SK-N-SH (cell line): Measurements from ENCODE around the gene C19orf73. TPM values are rescaled to one million over a fixed set of nuclear protein-coding genes. Genes with fewer than 3 reads are reported as not detected.

Experiments used
- CTCF ChIA-PET: fragments of 300-600, 350-600 bp; formaldehyde crosslinking; extraction: SDS; loops from one replicate; lab custom pipeline; 2021; lab: Yijun Ruan, JAX
- POLR2A ChIA-PET: fragments of 350-600 bp; sonication (Branson Sonifier 250); formaldehyde crosslinking; extraction: SDS; loops from one replicate; lab custom pipeline; 2020; ENCODE audit warnings: antibody characterized with exemption, inconsistent platforms; lab: Yijun Ruan, JAX
- DNase-seq: peaks from one replicate; pipeline ENCODE4 v3.0.0; 2012
- H2AFZ ChIP-seq: fragments of 200-600 bp; sonication (generic); 2 replicates; pipeline ENCODE4 v1.8.1; 2016; ENCODE audit warnings: antibody characterized with exemption, mild to moderate bottlenecking, low read depth
- H3F3A ChIP-seq: fragments of 200-600 bp; sonication (generic); replicated peaks from 2 replicates; pipeline ENCODE3; 2016; ENCODE audit warnings: antibody characterized with exemption, mild to moderate bottlenecking; ENCODE audit not compliant: insufficient read depth
- H3K27ac ChIP-seq, 2 experiments: fragments of 200-500 bp in 1 of 2; fragments of 200-600 bp in 1 of 2; sonication (Bioruptor generic) in 1 of 2; sonication (generic), shearing (Covaris generic) in 1 of 2; 2 replicates each; pipeline versions ENCODE4 v1.5.1 to v1.6.1; 2014 to 2016; ENCODE audit warnings: low read depth in 2 of 2, inconsistent platforms in 1 of 2, low read length in 1 of 2, mild to moderate bottlenecking in 1 of 2, mixed read lengths in 1 of 2
- H3K27me3 ChIP-seq: fragments of 200-600 bp; sonication (generic), shearing (Covaris generic); 2 replicates; pipeline ENCODE4 v1.6.1; 2016; ENCODE audit warnings: mixed run types; ENCODE audit not compliant: insufficient read depth
- H3K36me3 ChIP-seq, 2 experiments: fragments of 200-500 bp in 1 of 2; fragments of 200-600 bp in 1 of 2; sonication (Bioruptor generic) in 1 of 2; sonication (generic) in 1 of 2; replicated peaks in 1 of 2; 2 replicates each; pipeline versions ENCODE3 to v1.5.1; 2014 to 2016; ENCODE audit warnings: low read length in 1 of 2, mild to moderate bottlenecking in 1 of 2; ENCODE audit not compliant: insufficient read depth in 2 of 2, control insufficient read depth in 1 of 2
- H3K4me1 ChIP-seq, 2 experiments: fragments of 200-500 bp in 1 of 2; fragments of 200-600 bp in 1 of 2; sonication (Bioruptor generic) in 1 of 2; sonication (generic), shearing (Covaris generic) in 1 of 2; 2 replicates each; pipeline versions ENCODE4 v1.5.1 to v1.6.1; 2014 to 2016; ENCODE audit warnings: low read depth in 1 of 2, low read length in 1 of 2, mixed run types in 1 of 2; ENCODE audit not compliant: insufficient read depth in 2 of 2, control insufficient read depth in 1 of 2
- H3K4me2 ChIP-seq: fragments of 200-600 bp; sonication (generic), shearing (Covaris generic); 2 replicates; pipeline ENCODE4 v1.6.1; 2017; ENCODE audit warnings: mixed run types
- H3K4me3 ChIP-seq, 2 experiments: fragments of 200-500 bp in 1 of 2; fragments of 200-600 bp in 1 of 2; sonication (Bioruptor generic) in 1 of 2; sonication (generic), shearing (Covaris generic) in 1 of 2; 2 replicates each; pipeline versions ENCODE4 v1.5.1 to v1.8.1; 2014 to 2016; ENCODE audit warnings: low read depth in 2 of 2, inconsistent platforms in 1 of 2, low read length in 1 of 2, mild to moderate bottlenecking in 1 of 2, mixed read lengths in 1 of 2, moderate library complexity in 1 of 2
- H3K79me2 ChIP-seq: fragments of 200-600 bp; sonication (generic); 2 replicates; pipeline ENCODE4 v1.8.1; 2017; ENCODE audit warnings: mild to moderate bottlenecking; ENCODE audit not compliant: insufficient read depth
- H3K9ac ChIP-seq: fragments of 200-600 bp; sonication (generic); 2 replicates; pipeline ENCODE4 v1.6.1; 2017; ENCODE audit warnings: mixed run types
- H3K9me2 ChIP-seq: fragments of 200-600 bp; sonication (generic); 2 replicates; pipeline ENCODE4 v1.6.1; 2017; ENCODE audit warnings: mixed run types
- H3K9me3 ChIP-seq: fragments of 200-600 bp; sonication (generic); 2 replicates; pipeline ENCODE4 v1.6.1; 2017; ENCODE audit warnings: mixed run types, mild to moderate bottlenecking, moderate library complexity
- H4K20me1 ChIP-seq: fragments of 200-600 bp; sonication (generic); 2 replicates; pipeline ENCODE4 v1.6.1; 2017; ENCODE audit warnings: mild to moderate bottlenecking, mixed run types; ENCODE audit not compliant: insufficient read depth
- CTCF ChIP-seq: fragments of 200-600 bp; sonication (generic); IDR thresholded peaks from 2 replicates; pipeline ENCODE4 v1.6.1; 2017; ENCODE audit warnings: antibody characterized with exemption, mild to moderate bottlenecking, moderate library complexity
- EP300 ChIP-seq, 2 experiments: IDR thresholded peaks; 2 replicates each; pipeline versions ENCODE4 v1.4.0 to v1.6.1; 2012; ENCODE audit warnings: borderline replicate concordance in 1 of 2, low read depth in 1 of 2, low read length in 1 of 2
- EZH2phosphoT487 ChIP-seq: fragments of 200-600 bp; sonication (generic); IDR thresholded peaks from 2 replicates; pipeline ENCODE4 v1.6.1; 2017; ENCODE audit warnings: low read depth, mixed run types, mild to moderate bottlenecking, antibody characterized with exemption, moderate library complexity, borderline replicate concordance
- FOXJ3 ChIP-seq: sonication (generic); formaldehyde crosslinking; IDR thresholded peaks from 2 replicates; pipeline ENCODE4 v1.5.1; 2020; ENCODE audit warnings: mild to moderate bottlenecking, missing genetic modification reagents
- POLR2AphosphoS5 ChIP-seq: IDR thresholded peaks from 2 replicates; pipeline ENCODE4 v1.6.1; 2012; ENCODE audit warnings: low read depth, low read length
- RAD21 ChIP-seq: IDR thresholded peaks from 2 replicates; pipeline ENCODE4 v1.6.1; 2012; ENCODE audit warnings: mild to moderate bottlenecking, low read length
- RFX5 ChIP-seq: IDR thresholded peaks from 2 replicates; pipeline ENCODE4 v1.6.1; 2012; ENCODE audit warnings: mild to moderate bottlenecking, improper control_type of control experiment, low read length
- RXRA ChIP-seq: IDR thresholded peaks from 2 replicates; pipeline ENCODE4 v1.4.0; 2012; ENCODE audit warnings: low read depth, mild to moderate bottlenecking, borderline replicate concordance
- SMC3 ChIP-seq: IDR thresholded peaks from 2 replicates; pipeline ENCODE4 v1.6.1; 2012; ENCODE audit warnings: low read depth, low read length, improper control_type of control experiment
- ZBTB33 ChIP-seq: IDR thresholded peaks from 2 replicates; pipeline ENCODE4 v1.4.0; 2012; ENCODE audit warnings: low read depth, borderline replicate concordance
- WGBS: methylation state at CpG from one replicate; pipeline ENCODE4 v1.1.6; 2017; ENCODE audit warnings: low lambda C conversion rate; 5-methylcytosine and 5-hydroxymethylcytosine counted together
- polyA plus RNA-seq, 3 experiments: library from polyadenylated mRNA; depleted of rRNA; stranded (reverse); fragments of >200 nt; gene quantifications; 2 replicates each; pipeline ENCODE4 v1.2.3, GENCODE V29; 2012

Gene C19orf73
- polyA plus RNA-seq, 1 of the 3 experiments (the other 2 are of a cell fraction): 3.0 TPM

DNA sequence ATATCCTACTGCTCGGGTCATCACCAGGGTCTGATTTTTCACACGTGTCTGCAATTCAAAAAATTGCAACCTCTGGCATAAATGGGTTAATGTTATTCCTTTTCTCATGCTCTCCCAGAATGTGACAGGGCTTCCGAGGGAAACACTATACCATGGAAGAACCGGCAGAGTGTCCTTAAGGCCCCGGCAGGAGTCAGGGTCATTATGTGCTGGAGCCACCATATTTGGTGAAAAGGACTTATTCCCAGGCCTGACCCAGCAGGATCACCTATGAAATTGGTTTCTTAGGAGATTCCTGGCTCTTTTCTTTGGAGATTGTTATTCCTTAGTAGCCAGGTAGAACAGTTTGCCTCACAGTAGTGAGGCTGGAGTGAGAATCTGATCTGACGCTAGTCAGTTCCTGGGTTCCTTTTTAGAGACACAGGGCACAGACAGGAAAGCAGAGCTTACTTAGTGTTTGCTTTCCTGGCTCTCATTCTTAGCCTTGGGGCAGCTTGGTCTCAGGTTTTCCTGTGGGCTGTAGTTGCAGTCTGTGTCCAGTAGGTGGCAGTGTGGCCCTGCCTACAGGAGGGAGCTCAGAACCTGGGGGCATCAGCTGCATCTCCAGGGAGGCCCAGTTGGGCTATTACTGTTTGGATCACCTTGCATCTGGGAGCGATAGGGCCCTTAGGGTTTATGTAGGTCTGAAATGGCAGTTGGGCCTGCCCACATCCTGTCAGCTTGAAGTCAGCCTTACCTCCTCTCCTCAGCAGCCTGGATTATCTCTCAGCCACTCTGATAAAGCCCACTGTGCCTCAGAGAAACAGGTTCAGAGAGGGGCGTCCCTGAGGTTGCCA is 21.3 kb downstream of the C19orf73 start:
- peak overlapping the region in 1 of 2 experiments; percentile 45; a peak in 1 of 4 replicates for H3K4me3 ChIP-seq
- H3K9ac ChIP-seq: no peak overlapping the region
- no peaks in the 10 kb centered on the region for H3K9me2 ChIP-seq
- peaks cover 28% of the 10 kb centered on the region for H3F3A ChIP-seq
- TF ChIP-seq EZH2phosphoT487 (no peak), CTCF (peak; percentile 99), RXRA (no peak), RAD21 (peak; percentile 83), POLR2AphosphoS5 (no peak), FOXJ3 (CRISPR knock-in tag) (no peak), RFX5 (no peak), EP300 (IDR thresholded peaks at IDR 0.05; ENCODE audit: borderline replicate concordance in 1 of 2, low read depth in 1 of 2, low read length in 1 of 2) (no peak), SMC3 (peak; percentile 64), ZBTB33 (no peak)
- CTCF ChIA-PET: interaction anchor here (0.6 to 7.5 kb wide), 57 partner anchors 9 to 334 kb away, joined by 3 to 87 read pairs (median 6); partner anchors contain the start of genes CGB7, GFY, GYS1 and HRC
- peak overlapping the region in 1 of 2 experiments; percentile 22; a peak in 1 of 4 replicates for H3K27ac ChIP-seq
- no peaks in the 10 kb centered on the region for H3K4me1 ChIP-seq
- peaks cover 75% of the 10 kb centered on the region for H3K79me2 ChIP-seq
- POLR2A ChIA-PET: interaction anchor here (0.7 to 1.1 kb wide), 4 partner anchors 9 to 101 kb away, joined by 3 to 4 read pairs (median 4); no protein-coding TSS in a partner anchor
- no peak overlapping the region for H2AFZ ChIP-seq
- peaks cover 76% of the 10 kb centered on the region for H4K20me1 ChIP-seq
- 50% methylated on average over 7 of the region's 8 CpGs for WGBS
- DNase-seq: peak; percentile 87
- no peaks in the 10 kb centered on the region for H3K9me3 ChIP-seq
- peaks cover 55 to 64% of the 10 kb centered on the region in 2 experiments for H3K36me3 ChIP-seq
- no peaks in the 10 kb centered on the region for H3K27me3 ChIP-seq
- H3K4me2 ChIP-seq: no peak overlapping the region
